Activated T-cell treated with anti-CD3 and anti-CD28 coated beads for 48 hours (primary cell): ENCODE results near the gene CAMTA1.
"Not testable (repeated sequence)": the region's sequence is repeated elsewhere in the genome, so short reads cannot be mapped to it uniquely, and the experiment has no call there.

ENCODE experiments used
- DNase-seq: peaks from one replicate; pipeline ENCODE4 v3.0.0-alpha.2; 2020; ENCODE audit warnings: low read depth

CAMTA1 gene, protein sequence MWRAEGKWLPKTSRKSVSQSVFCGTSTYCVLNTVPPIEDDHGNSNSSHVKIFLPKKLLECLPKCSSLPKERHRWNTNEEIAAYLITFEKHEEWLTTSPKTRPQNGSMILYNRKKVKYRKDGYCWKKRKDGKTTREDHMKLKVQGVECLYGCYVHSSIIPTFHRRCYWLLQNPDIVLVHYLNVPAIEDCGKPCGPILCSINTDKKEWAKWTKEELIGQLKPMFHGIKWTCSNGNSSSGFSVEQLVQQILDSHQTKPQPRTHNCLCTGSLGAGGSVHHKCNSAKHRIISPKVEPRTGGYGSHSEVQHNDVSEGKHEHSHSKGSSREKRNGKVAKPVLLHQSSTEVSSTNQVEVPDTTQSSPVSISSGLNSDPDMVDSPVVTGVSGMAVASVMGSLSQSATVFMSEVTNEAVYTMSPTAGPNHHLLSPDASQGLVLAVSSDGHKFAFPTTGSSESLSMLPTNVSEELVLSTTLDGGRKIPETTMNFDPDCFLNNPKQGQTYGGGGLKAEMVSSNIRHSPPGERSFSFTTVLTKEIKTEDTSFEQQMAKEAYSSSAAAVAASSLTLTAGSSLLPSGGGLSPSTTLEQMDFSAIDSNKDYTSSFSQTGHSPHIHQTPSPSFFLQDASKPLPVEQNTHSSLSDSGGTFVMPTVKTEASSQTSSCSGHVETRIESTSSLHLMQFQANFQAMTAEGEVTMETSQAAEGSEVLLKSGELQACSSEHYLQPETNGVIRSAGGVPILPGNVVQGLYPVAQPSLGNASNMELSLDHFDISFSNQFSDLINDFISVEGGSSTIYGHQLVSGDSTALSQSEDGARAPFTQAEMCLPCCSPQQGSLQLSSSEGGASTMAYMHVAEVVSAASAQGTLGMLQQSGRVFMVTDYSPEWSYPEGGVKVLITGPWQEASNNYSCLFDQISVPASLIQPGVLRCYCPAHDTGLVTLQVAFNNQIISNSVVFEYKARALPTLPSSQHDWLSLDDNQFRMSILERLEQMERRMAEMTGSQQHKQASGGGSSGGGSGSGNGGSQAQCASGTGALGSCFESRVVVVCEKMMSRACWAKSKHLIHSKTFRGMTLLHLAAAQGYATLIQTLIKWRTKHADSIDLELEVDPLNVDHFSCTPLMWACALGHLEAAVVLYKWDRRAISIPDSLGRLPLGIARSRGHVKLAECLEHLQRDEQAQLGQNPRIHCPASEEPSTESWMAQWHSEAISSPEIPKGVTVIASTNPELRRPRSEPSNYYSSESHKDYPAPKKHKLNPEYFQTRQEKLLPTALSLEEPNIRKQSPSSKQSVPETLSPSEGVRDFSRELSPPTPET (N-terminal part only)

DNA sequence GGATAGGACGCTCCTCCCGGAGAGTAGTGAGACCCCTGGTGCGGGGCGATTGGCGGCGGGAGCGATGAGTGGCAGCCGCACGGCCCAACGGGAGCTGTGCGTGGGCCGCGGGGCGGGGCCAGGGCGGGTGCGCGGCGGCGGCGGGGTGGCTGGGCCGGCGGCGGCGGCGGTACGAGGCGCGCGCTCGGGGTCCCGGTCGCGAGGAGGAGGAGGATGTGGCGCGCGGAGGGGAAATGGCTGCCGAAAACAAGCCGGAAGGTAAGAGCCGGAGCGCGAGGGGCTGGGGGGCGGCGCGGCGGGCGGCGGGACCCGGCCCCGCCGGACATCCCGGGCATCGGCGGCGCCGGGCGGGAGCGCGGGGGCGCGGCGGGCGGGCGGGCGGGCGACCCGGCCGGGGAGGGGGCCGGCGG, at the start of gene CAMTA1:
TSS of gene CAMTA1 (plus strand) at position 137 of the 410 bp plus-strand sequence. CDS start at position 214, 77 bp downstream.
- DNase-seq: no peak

DNA sequence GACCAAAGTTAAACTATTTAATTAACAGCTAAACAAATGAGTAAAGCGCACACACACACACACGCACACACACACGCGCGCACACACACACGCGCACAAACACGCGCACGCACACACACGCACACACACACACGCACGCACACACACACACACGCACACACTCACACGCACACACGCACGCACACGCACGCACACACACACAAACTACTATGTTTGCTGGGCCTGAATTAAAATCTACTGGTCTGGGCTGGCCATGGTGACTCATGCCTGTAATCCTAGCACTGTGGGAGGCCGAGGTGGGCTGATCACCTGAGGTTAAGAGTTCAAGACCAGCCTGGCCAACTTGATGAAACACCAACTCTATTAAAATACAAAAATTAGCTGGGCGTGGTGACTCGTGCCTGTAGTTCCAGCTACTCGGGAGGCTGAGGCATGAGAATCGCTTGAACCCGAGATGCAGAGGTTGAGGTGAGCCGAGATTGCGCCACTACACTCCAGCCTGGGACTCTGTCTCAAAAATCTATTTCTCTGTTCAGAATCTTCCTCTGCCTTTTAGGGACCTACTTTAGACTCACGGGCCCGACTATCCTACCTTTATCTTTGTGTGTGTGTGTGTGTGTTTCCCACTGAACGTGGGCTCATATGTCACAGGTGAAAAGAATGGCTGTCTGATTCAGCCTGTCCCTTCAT, 46.1 kb upstream of the CAMTA1 start:
- DNase-seq: no peak

DNA sequence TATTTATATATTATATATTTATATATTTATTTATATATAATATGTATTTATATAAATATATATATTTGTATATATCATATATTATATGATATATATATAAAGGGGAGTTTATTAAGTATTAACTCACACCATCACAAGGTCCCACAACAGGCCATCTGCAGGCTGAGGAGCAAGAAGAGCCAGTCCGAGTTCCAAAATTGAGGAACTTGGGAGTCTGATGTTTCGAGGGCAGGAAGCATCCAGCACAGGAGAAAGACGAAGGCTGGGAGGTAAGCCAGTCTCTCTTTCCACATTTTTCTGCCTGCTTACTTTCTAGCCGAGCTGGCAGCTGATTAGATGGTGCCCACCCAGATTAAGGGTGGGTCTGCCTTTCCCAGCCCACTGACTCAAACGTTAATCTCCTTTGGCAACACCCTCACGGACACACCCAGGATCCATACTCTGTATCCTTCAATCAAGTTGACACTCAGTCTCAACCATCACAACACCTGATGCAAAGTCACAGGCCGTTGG, 42.5 kb upstream of the CAMTA1 start:
- DNase-seq: not testable (repeated sequence)

DNA sequence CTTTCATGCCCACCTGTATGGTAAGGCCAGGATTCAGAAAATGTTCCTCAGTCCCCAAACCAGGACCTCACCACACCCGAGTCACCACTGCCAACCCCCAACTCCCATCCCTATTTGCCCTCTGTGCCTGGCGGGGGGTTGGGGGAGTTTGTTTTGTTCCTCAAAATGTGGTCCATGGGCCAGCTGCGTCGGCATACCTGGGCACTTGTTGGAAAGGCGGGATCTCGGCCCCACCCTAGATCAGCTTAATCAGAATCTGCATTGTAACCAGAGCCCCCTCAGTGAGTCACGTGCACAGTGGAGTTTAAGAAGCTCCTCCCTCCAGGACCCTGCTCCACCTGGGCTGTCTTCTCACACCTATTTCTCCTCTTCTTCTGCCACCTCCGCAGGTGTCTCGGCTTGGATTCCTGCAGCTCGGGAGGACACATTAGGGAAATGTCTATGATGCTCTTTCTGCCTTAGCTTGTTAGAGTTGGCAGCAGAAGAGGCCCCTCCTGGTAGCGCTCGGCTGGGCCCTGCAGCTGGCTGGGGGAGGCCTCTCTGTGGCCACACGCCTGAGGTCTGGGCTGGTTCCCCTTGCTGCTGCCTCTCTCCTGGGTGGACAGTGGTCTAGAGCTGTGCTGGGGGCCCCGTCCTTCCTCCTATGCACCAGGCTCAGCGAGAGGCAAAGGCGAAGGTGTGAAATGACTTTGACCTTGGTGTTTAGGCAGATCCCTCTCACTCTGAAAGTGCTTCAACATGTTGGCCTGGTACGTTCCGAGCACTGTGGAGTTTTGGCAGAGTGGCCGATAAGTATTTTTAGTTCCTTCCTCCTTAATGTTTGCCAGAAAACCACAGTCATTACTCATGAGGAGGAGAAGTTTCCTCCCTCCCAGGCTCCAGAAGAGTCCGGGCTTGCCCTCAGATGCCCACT, 41.8 kb upstream of the CAMTA1 start:
- DNase-seq: no peak

DNA sequence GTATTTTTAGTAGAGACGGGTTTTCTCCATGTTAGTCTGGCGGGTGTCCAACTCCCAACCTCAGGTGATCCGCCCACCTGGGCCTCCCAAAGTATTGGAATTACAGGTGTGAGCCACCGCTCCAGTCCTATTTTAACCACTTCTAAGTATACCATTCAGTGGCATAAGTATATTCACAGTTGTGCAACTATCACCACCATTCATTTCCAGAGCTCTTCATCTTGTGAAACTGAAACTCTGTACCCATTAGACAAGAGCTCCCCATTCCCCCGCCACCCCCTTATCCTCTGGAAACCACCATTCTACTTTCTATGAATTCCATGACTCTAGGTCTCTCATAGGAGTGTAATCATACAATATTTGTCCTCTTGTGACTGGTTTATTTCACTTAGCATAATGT, 40.2 kb upstream of the CAMTA1 start:
- DNase-seq: peak; percentile 35

DNA sequence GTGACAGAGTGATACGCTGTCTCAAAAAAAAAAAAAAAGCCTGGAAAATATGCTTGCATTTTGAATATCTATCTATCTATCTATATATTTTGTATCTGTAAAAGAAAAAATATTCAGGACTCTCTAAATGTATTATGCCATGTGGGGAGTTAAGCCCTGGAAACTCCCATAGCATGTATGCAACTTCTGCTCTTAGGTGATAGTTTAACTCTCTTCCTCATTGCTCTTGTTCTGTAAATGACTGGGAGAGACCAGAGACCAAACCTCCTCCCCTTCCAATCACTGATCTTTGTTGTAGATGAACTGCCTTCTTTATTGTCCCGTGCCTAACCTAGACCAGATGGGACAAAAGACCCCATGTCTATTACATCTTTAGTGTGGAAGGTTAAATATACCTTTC, 37.6 kb upstream of the CAMTA1 start:
- no peak for DNase-seq

DNA sequence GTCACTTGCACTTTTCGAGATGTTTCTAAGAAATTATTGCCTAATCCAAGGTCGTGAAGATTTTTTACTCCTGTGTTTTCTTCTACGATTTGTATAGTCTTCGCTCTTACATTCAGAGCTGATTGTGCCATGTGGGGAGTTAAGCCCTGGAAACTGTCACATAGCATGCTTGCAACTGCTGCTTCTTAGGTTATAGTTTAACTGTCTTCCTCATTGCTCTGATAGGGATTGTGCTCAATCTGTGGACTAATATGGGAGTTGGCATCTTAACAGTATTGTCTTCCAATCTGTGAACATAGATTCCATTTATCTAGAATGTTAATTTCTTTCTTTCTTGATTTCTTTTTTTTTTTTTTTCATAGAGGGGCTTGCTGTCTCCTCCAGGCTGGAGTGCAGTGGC, 34.8 kb upstream of the CAMTA1 start:
- no peak for DNase-seq

DNA sequence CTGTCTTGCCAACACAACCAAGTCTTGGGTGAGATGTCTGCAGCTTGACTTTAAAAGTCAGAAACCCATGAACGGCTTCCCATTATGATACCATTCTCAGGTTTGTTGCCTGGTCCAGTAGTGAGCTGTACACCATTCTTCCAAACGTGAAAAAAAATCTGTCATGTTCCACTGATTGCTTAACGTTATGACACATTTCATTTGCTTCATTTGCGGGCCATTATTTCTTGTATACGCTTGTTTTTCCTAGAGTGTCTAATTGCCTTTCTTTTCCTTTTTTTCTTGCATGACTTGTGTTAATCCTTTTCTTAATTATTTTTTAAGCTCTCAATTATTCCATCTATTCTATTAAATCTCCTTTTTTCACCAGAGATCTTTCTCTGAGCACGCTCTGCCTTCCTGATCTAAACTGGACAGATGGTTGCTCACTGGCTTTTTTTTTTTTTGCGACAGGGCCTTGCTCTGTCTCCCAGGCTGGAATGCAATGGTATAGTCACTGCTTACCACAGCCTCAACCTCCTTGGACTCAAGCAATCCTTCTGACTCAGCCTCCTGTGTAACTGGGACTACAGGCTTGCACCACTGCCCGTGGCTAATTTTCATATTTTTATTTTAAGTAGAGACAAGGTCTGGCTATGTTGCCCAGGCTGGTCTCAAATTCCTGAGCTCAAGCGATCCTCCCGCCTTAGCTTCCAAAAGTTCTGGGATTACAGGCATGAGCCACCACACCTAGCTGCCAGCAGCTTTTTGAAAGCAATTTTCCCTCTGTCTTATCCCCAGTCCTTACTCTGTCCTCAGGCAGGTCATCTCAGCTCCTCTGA, 31.7 kb upstream of the CAMTA1 start:
- no peak for DNase-seq

DNA sequence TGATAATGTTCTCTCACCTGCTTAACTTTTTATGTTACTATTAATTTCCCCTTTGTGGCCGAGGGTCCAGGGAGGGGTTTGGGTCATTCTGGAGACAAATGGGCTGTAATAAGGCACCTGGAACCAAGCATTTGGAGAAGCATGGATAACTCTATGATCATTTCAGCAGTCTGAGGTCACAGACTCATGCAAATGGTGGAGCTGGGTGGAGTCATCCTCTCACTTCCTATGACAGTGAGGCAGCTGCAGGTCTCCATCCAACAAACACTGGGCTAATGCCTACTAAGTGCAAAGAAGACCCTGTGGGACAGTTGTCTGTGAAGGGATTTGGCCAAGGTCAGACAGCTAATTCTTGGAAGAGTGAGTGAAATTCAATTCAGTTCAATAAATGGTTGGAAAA, 28.8 kb upstream of the CAMTA1 start:
- no peak for DNase-seq

DNA sequence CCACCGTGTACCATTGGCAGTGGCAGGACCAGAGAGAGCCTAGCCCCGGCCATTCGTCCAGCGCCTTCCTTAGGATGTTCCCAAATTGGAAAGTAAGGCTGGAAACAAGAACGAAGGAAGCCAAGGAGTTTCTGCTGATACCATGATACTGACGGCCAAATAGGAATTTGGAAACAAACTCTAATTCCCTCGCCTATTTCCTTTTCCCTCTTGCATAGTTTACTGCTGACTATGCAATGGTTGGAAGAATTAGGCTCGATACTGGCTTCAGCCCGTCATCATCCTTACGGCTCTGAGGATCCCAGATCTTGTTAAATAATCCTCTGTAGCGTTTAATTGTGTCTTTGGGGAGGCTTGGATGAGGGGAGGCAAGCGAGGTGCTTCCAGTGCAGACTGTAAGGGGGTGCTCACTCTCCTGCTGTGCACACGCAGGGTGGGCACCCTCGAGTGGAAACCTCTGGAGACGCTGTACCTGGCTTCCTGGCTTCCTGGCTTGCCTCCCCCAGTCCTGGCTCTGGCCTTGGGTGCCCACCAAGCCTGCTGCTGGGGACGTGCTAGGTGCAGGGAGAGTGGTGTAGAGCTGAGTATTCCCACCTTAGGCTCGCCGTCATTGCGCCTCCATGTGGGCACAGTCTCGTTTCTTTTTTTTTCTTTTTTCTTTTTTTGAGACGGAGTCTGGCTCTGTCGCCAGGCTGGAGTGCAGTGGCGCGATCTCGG, 27.4 kb upstream of the CAMTA1 start:
- no peak for DNase-seq

DNA sequence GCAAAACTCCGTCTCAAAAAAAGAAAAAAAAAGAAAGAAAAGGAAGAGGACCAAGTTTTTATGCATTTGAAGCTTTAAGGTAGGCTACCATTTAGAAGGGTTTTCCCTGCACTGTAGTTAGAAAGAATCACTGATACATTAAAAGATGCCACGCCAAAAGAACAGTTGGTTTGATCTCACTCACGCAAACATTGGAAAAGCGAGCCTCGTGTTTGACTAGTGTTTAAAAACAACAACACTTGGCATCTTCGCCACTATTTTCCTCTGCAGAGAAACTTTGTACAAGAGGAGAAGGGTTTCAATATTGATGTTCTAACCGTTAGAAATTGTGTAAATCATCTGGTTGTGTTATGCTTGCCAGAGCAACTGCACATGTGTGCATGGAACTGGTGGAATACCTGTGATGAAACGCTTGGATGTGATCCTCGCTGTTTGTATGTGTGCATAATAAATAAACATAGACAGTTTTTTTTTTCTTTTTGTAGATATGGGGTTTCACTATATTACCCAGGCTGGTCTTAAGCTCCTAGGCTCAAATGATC, 24.0 kb upstream of the CAMTA1 start:
- DNase-seq: no peak

DNA sequence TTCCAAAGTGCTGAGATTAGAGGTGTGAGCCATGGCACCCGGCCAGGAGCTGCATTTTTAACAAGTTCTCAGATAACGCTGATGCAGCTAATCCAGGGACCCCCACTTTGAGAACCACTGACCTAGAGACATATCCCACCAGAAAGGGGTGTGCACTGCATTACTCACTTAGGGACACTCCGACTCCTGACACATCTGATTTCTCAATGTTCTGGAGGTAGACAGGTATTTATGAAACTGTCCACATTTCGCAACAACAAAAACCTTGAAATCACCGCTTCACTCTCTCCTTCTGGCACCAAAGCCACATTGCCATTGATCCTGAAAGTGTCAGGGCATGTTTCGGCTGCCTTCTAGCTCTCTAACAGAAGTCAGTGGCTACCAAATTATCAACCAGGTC, 23.2 kb upstream of the CAMTA1 start:
- no peak for DNase-seq

DNA sequence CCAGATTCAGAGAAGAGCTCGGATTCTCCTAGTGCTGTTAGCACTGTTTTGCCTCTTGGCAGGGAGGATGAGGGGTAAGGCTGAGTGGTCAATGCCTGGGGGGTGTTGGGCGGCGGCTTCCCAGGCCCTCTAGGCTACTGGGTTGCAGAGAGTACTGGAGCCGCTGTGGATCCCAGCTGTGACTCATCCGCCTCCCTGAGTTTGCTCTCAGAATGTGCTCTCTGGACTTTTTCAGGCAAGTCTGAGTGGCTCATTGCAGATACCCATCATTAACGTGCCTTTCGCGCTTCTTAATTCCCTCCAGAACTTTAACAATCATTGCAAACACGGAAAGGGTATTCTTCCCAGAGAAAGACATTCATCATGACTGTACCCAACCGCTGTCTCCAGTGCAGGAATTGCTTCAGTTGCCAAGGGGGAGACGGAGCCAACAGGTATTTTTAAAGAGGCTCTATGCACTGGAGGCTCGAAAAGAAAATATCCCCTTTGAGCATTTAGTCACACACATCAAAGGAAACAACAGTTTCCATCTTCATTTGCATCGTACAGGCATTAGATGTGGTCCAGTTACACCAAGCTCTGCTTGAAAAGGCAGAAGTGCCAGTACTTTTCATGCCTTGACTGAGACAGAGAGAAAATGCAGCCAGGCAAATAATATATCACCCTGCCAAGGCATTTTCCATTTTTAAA, 14.4 kb upstream of the CAMTA1 start:
- DNase-seq: no peak

DNA sequence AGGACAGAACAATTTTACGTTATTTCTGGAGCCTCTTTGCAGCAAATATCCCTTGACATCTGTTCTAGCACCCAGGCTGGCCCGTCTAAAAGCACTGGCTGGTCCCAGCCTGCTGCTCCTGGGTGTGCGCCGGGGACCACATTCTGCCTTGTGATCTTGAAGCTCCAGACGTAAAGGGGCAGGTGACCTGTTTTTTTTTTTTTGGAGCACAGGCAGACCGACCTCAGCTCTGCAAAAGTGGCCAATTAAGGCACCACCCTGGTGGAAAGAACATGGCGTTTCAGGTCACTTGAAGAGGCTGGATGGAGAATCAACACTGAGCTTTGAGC, 13.8 kb upstream of the CAMTA1 start:
- no peak for DNase-seq

DNA sequence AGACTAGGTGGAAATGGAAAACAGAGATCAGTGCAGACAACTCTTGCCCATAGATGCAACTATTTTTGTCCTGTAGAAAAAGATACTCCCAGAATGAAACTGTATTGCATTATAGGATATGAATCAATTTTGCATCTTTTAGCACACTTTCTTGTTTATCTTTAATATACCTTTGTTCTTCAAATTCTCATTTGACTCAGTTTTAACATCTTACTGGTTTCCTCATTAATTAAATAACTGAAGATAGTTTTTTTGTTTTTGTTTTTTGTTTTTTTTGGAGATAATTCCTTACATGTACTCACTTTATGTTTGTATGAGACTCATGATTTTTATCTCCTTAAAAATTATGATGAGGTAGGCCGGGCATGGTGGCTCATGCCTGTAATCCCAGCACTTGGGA, 10.9 kb upstream of the CAMTA1 start:
- no peak for DNase-seq

DNA sequence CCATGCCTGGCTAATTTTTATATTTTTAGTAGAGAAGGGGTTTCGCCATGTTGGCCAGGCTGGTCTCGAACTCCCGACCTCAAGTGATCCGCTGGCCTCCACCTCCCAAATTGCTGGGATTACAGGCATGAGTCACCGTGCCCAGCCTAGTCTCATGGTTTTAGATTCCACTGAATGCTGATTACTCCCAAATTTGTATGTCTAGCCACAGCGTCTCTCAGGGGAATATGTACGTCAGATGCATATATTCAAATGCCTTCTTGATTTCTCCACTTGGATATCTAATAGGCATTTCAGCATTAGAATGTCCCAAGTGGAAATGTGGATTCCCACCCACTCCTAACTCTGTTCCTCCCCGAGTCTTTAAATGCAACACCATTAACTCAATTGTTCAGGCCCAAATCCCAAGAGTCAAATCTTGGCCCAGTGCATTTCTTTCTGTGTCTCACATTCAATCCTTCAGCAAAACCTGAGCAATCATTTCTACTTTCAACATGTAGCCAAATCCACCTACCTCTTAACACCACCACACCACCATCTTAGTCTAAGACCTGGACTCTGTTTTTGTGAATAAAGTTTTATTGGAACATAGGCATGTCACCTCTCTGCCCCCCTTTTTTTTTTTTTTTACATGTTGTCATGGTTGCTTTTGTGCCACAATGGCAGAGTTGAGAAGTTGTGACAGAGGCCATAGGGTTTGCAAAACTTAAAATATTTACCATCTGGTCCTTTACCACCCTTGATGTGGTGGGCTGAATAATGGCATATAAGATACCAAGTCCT, 9.8 kb upstream of the CAMTA1 start:
- no peak for DNase-seq

DNA sequence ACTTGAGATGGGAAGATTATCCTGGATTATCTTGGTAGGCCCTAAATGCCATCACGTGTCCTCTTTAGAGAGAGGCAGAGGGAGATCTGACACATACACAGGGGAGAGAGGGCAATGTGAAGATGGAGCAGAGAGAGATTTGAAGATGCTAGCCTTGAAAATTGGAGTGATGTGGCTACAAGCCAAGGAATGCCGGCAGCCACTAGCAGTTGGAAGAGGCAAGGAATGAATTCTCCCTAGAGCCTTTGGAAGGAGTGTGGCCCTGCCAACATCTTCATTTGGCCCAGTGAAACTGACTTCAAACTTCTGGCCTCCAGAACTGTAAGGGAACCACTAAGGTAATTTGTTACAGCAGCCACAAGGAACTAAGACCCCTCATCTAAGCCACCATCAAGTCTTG, 8.9 kb upstream of the CAMTA1 start:
- DNase-seq: no peak
